GM18499 (cell line): ENCODE results near the gene DCAF12.
"Not testable (repeated sequence)": the region's sequence is repeated elsewhere in the genome, so short reads cannot be mapped to it uniquely, and the experiment has no call there.

Experiments used
- ATAC-seq: cut with Tn5 transposase; IDR thresholded peaks from one replicate; pipeline ENCODE4 v1.9.1; 2021; ENCODE audit warnings: moderate number of reproducible peaks; ENCODE audit not compliant: insufficient read depth, unreplicated experiment

Gene DCAF12

DNA sequence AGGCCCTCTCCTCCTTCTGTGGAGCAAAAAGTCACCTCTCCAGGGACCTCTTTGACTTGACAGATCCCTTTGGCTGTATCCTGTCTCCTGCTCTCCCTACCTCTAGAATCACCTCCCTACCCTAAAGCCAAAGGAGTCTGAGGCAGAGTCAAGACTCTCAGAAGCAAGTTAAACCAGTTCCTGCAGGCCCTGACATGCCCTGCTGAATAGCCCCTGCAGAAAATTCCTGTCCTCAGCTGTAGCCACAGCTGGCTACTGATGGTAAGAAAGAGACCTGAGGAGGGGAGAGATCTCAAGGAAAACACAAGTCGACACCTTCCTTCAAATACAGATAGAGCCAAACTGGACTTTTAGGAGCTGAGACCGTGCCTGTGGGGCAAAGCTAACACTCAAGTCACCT, 54.1 kb downstream of the DCAF12 start:
- no peak for ATAC-seq

DNA sequence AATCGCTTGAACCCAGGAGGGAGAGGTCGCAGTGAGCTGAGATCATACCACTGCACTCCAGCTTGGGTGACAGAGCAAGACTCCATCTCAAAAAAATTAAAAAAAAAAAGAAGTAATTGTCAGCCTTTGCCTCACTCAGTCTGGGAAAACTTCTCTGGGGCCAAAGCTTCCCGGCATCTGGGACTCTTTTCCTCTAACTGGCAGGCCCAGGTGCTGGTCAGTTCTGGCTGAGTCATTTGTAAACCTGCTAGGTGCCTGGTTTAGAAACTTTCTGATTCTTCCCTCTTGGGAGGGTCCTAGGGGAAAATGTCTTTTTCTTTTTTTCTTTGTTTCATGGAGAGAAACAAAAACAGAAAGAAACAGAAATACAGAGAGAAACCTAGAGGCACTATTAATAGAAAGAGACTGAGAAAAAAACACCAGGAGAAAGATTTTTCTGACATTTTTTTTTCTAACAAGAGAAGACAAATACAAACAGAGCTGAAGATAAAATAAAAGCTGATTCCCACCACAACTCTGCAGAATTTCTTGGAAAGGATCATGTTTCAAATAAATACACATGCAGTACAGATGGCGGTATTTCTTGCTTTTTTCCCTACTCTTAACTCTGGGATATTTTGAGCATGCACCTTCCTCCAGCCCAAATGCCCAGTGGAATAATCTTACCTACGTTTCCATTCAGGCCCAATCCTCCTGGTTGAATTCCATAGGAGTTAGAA, 55.7 kb downstream of the DCAF12 start:
- ATAC-seq, result no peak

DNA sequence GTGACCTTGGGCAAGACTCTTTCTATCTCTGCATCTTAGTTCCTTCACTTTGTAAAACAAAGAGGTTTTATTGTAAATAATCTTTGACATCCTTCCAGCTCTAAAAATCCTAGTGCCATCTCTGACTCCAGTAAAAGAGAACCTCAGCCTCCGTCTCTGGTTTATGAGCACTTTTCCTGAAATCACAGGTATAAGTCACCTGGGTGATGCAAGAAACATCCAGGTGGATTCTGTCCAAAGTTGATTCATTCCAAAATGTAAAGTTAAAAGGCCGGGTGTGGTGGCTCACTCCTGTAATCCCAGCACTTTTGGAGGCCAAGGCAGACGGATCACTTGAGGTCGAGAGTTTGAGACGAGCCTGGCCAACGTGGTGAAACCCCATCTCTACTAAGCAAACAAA, 56.7 kb downstream of the DCAF12 start:
- ATAC-seq, result no peak

DNA sequence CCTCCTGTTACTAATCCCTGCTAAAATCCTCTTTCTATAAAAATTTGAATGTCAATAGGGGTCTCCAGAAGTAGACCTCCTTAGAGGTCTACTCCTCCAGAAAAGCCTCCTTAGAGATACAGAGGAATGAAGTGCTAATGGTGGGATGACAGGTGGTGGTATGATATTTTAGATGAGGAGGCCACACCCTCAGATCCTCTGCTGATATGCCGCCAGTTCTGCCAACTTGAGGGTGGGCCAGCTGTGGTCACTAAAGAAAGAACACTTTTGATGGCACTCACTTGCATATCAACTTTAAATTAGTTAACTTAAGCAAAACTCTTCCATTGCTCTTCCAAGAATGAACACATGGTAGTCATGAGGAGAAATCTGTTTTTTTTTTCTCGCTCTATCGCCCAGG, 61.0 kb downstream of the DCAF12 start:
- no peak for ATAC-seq

DNA sequence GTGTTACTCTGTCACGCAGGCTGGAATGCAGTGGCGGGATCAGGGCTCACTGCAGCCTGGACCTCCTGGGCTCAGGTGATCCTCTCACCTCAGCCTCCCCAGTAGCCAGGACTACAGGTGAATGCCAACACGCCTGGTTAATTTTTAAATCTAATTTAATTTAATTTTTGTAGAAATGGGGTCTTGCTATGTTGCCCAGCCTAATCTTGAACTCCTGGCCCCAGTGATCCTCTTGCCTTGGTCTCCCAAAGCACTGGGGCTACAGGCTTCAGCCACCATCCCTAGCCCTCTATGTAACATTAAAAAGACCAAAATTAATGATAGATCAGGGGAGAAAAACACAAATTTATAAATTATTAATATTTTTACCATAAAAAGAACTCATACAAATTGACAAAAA, 66.5 kb downstream of the DCAF12 start:
- ATAC-seq, result no peak

DNA sequence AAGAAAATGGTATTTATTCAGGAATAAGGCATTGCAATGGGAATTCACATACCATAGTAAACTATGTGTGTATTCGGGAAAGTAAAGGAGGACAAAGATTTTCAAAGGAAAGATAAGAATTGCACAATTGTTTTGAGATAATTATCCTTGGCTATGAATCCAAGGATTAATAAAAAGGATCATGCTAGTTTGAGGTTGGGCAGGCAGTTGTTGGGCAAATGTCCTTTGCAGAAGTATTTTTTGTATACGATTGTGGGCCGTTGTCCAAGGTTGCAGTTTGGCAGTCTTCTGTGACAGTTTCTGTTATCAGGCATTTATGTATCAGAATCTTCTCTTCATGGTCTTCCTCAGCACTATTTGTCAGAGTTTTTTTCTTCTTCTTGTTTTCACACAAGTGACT, 67.2 kb downstream of the DCAF12 start:
- ATAC-seq, result no peak

DNA sequence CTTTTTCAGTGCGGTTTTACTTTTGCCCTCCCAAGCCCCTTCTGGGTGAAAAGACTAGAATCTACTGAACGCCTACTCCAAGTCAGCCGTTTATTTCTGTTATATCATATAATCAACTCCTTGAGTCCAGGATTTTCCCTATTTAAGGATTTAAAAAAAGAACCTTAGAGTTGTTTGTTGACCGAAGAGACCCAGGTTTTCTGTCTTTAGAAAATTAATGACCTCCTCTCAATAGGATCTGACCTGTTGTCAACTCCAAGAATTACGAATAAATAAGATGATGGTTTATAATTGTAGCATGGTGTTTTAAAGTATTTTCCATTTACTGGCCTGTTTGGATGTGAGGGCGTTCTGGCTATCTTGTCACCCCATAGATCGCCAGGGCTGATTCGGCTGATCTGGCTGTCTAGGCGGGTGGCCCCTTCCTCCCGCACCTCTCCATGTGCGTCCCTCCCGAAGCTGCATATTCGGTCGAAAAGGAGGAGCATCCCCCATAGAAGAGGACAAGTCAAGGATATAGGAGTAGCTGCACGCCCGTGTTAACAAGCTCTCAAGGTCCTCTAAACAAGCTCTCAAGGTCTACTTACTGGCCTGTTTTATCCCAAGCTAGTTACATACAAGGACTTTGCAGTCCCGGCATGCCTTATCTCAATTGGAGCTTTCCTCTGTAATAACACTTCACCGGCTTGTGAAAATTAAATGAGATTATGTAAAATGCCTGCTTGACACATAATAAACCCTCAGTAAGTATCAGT, 76.7 kb downstream of the DCAF12 start:
- no peak for ATAC-seq

DNA sequence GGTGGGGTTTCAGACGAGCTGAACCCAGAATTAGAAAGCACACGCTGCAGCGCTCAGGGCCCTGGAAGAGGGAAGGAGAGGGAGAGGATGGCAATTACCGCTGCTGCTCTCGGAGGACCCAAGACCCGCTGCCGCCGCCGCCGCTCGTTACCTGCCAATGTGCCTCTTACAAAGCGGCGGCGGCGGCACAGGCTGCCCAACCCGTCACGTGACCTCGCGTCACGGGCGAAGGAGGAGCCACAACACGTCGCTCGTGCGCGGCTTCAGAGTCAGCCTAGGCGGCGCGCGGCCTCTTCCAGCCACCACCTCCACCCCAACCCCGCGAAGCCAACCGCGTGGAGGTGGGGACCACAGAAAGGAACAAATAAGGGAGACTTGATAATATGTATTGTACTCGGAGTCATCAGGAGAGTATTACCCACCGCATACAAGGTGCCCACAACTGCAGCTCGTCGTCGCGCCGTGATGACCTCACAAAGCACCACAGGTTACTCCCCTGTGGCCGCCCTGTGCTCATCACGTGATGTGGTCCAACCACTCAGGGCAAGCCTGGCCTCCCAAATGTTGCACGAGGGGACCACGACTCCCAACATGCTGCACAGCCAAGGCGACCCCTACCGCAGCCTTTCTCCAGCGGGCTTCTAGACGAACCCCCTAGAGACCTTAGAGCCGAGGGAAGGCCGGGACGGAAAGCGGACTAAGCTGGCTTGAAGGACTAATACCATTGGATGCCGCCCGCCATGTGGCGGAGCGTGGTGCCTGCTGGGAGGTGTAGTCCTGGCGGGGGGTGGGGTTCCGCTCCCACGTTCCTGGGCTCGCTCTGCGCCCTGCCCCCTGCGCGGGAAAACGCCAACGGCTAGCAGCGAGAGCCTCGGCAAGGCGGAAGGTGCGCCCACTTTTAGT, 77.5 kb downstream of the DCAF12 start, which contains the start of gene UBAP2:
Gene UBAP2 (minus strand): TSS at position 161 of the 903 bp plus-strand sequence. CDS start 31,739 bp downstream, outside the sequence.
- ATAC-seq, result peak; percentile 68

DNA sequence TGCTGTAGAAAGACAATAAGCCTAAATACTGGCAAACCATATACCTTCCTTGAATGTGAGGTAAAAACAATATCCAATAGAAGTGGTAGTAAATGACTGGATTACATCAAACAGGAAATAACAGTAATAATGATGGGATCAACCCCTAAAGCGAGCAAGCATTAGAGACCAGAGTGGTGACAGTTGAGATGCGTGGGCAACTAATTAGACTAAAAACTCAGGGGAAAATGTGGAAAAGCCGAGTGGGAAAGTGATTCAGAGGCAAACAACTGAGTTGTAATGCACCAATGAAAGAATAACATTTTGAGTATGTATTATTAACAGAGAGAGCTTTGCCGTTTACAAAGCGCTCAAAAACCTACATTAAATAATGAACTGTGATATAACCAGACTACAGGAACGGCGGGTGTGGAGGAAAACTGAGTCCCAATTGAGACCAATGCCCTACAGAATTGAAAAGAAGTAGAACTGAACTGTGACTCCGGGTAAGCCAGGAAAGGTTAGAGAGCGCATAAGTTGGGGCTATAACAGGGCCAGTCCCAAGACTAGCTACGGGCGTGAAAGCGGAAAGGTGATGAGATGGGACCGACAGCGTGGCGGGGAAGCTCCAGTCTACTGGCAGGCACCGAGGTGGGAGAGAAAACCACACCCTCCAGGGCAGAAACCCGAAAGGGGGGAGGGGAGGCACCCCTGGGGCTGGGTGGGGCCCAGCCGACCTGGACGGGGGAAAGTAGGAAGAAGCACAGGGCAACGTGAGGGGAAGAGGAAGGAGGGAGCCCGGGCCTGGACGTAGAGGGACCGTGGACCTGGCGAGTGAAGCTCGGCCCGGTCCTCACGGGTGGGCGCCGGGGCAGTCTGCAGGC, 78.4 kb downstream of the DCAF12 start:
- ATAC-seq, result peak; percentile 10

DNA sequence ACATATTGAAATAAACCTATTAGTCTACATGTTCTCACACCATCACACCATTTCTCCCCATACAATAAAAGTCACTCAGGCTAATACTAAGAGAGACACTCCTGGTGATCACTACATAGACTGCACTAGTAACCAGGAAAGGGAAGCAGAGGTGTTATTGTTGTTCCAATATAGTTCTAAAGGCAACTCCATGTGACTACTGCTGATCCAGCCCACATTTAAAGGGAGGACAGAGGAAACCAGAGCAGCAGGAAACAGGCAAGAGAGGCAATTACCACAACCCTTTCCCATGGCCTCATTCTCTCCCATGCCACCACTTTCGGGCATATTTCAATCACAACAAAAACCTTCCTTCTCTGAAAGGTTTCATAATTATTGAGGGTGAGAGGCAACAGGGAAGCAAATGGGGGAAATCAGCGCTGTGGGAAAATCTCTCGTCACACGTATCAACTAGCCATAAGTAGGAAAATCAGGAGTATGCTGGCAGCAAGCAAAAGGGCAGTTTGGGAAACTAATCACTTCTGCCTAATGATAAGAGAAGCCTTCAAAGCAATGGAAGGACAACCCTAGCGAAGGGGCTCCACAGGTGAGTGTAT, 79.6 kb downstream of the DCAF12 start:
- ATAC-seq, result no peak

DNA sequence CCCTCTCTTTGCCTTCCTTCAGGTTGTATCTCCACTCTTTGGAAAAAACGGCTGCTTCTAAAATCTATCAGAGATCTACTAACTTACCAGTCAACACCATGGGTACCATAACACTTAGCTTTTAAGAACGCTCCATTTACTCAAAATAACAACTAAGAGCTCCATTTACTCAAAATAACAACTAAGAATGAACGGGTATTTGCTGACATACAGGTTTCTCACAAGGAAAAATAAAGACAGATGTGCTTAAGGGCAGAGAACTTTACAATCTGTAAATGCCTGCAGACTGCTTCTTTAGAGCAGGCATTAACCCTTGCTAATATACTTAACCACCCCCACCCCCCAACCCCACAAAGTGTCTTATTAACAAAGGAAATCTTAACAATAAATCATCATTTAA, 80.6 kb downstream of the DCAF12 start:
- no peak for ATAC-seq

DNA sequence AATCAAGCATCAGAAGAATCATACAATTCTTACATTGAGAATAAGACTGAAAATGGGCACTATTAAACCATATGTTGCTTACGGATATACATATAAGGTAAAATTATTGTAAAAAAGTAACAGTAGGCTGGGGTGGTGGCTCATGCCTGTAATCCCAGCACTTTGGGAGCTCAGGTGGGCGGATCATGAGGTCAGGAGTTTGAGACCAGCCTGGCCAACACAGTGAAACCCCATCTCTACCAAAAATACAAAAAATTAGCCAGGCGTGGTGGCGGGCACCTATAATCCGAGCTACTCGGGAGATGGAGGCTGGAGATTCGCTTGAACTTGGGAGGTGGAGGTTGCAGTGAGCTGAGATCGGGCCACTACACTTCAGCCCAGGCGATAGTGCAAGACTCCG, 84.4 kb downstream of the DCAF12 start:
- not testable (repeated sequence) for ATAC-seq

DNA sequence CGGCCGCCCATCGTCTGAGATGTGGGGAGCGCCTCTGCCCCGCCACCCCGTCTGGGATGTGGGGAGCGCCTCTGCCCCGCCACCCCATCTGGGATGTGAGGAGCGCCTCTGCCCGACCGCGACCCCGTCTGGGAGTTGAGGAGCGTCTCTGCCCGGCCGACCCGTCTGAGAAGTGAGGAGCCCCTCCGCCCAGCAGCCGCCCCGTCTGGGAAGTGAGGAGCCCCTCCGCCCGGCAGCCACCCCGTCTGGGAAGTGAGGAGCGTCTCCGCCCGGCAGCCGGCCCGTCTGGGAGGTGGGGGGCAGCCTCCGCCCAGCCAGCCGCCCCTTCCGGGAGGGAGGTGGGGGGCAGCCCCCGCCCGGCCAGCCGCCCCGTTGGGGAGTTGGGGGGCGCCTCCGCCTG, 87.6 kb downstream of the DCAF12 start:
- ATAC-seq, result not testable (repeated sequence)

DNA sequence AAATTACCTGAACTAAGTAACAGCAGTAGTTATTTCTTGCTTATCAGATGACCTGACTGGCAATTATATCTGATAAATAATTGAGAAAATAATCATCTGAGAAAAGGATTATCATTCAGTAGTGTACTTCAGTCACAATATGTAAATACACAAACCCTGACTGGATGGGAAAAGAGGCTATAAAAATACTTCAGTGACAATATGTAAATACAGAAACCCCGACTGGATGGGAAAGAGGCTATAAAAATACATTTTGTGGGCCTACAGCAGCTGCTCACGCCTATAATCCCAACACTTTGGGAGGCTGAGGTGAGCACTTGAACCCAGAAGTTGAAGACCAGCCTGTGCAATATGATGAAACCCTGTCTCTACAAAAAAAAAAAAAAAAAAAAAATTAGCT, 88.9 kb downstream of the DCAF12 start:
- ATAC-seq, result no peak

DNA sequence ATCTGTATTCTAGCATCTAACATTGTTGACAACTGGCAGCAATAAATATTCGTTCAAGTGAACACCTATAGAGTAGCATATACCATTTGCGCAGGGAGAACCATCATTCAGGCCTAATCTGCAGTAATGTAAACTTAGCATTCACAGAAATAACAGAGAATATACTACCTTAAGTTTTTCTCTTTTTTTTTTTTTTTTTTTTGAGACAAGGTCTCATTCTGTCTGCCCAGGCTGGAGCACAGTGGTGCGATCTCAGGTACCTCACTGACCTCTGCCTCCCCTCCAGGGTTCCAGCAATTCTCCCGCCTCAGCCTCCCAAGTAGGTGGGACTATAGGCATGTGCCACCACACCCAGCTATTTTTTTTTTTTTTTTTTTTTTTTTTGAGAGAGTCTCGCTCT, 89.9 kb downstream of the DCAF12 start:
- no peak for ATAC-seq
